Retina (tissue), 1 donor: ENCODE results near the gene KMT2B.
"Not testable (repeated sequence)": the region's sequence is repeated elsewhere in the genome, so short reads cannot be mapped to it uniquely, and the experiment has no call there.

Source experiments
- DNase-seq: peaks from one replicate; pipeline ENCODE4 v3.0.0-alpha.2; 2016

Gene KMT2B

GRCh38 chr19:35757749-35758608 lies 40.2 kb downstream of the KMT2B start, which contains the start of gene PROSER3:
TSS of gene PROSER3 (plus strand) at chr19:35758176. CDS start at chr19:35758216, 40 bp downstream.
- DNase-seq = peak; percentile 100

- no peak for DNase-seq
Measured at GRCh38 chr19:35759697-35760096, 41.9 kb downstream of the KMT2B start.

- no peak for DNase-seq
Measured at GRCh38 chr19:35760711-35761349, 43.0 kb downstream of the KMT2B start.

GRCh38 chr19:35764432-35765315 lies 46.9 kb downstream of the KMT2B start:
- no peak for DNase-seq

- no peak for DNase-seq
Measured at GRCh38 chr19:35766571-35767104, 48.8 kb downstream of the KMT2B start.

- peak; percentile 60 for DNase-seq
Measured at GRCh38 chr19:35767288-35768081, 49.7 kb downstream of the KMT2B start.

GRCh38 chr19:35768082-35768421 lies 50.2 kb downstream of the KMT2B start:
- no peak for DNase-seq

- DNase-seq = not testable (repeated sequence)
Measured at GRCh38 chr19:35772362-35772761, 54.6 kb downstream of the KMT2B start.

GRCh38 chr19:35773020-35773806 lies 55.4 kb downstream of the KMT2B start:
- DNase-seq = no peak

- no peak for DNase-seq
Measured at GRCh38 chr19:35774274-35775045, 56.7 kb downstream of the KMT2B start.

- no peak for DNase-seq
Measured at GRCh38 chr19:35775046-35775297, 57.2 kb downstream of the KMT2B start.

- DNase-seq = peak; percentile 96
Measured at GRCh38 chr19:35775298-35776101, 57.7 kb downstream of the KMT2B start, which contains the start of gene ARHGAP33. TSS of gene ARHGAP33 (plus strand) at chr19:35775564. CDS start at chr19:35775659, 95 bp downstream.

- DNase-seq = peak; percentile 67
Measured at GRCh38 chr19:35776102-35776788, 58.4 kb downstream of the KMT2B start.

- peak; percentile 84 for DNase-seq
Measured at GRCh38 chr19:35777086-35777841, 59.5 kb downstream of the KMT2B start.

GRCh38 chr19:35777961-35778360 lies 60.2 kb downstream of the KMT2B start:
- no peak for DNase-seq

- DNase-seq = no peak
Measured at GRCh38 chr19:35779033-35779432, 61.2 kb downstream of the KMT2B start.

GRCh38 chr19:35780058-35780457 lies 62.3 kb downstream of the KMT2B start:
- DNase-seq = no peak

- no peak for DNase-seq
Measured at GRCh38 chr19:35780717-35781116, 62.9 kb downstream of the KMT2B start.
